ENCODE results near the gene ERC1.

GRCh38 chr12:1206118-1206734 lies 215.2 kb downstream of the ERC1 start:
- no peak for TF ChIP-seq CTCF (IDR thresholded peaks at IDR 0.05)
- TF ChIP-seq POLR2AphosphoS5 (IDR thresholded peaks at IDR 0.05; ENCODE audit: low read depth, low read length), result no peak
- TF ChIP-seq REST (IDR thresholded peaks at IDR 0.05; ENCODE audit: insufficient read depth in 1 of 2, low read depth in 2 of 2, low read length in 1 of 2), result no peak
- no peak for TF ChIP-seq TCF7L2 (IDR thresholded peaks at IDR 0.05; ENCODE audit: low read depth, low read length)
- TF ChIP-seq SIN3A (IDR thresholded peaks at IDR 0.05; ENCODE audit: borderline replicate concordance, insufficient read depth, low read depth, low read length), result no peak
